Activated naive CD8-positive, alpha-beta T cell treated with anti-CD3 and anti-CD28 coated beads, Interleukin-2, amount 10 ng/mL, durations not matched to agents 7 days and 5 days (primary cell): Measurements from ENCODE around the gene UCK1. TPM values are rescaled to one million over a fixed set of nuclear protein-coding genes. Genes with fewer than 3 reads are reported as not detected.

Experiments
- ATAC-seq: fragments of 150-1000 bp; cut with Tn5 transposase; one replicate; pipeline ENCODE4 v1.10.0; 2021; ENCODE audit warnings: low read depth, moderate library complexity
- POLR2A ChIA-PET: fragments of 350-600 bp; sonication (Branson Sonifier 250); formaldehyde crosslinking; loops from one replicate; lab custom pipeline; 2021; ENCODE audit warnings: antibody characterized with exemption; lab: Charles Lee
- DNase-seq: peaks from one replicate; pipeline ENCODE4 v3.0.0; 2021
- H3K27ac Mint-ChIP-seq: one replicate; pipeline ENCODE4 v1.8.0; 2022; ENCODE audit warnings: mild to moderate bottlenecking, mixed read lengths
- H3K27me3 Mint-ChIP-seq: one replicate; pipeline ENCODE4 v1.8.0; 2022; ENCODE audit warnings: mild to moderate bottlenecking, moderate library complexity, mixed read lengths
- H3K36me3 Mint-ChIP-seq: one replicate; pipeline ENCODE4 v1.8.0; 2021; ENCODE audit warnings: mild to moderate bottlenecking, mixed read lengths
- H3K4me1 Mint-ChIP-seq: one replicate; pipeline ENCODE4 v1.8.0; 2021; ENCODE audit warnings: mixed read lengths
- H3K4me3 Mint-ChIP-seq: one replicate; pipeline ENCODE4 v1.8.0; 2022; ENCODE audit warnings: mild to moderate bottlenecking, moderate library complexity, mixed read lengths
- H3K9me3 Mint-ChIP-seq: one replicate; pipeline ENCODE4 v1.8.0; 2021; ENCODE audit warnings: mixed read lengths
- total RNA-seq, 2 experiments: library from RNA; stranded (reverse); gene quantifications; one replicate each; pipeline ENCODE4 v1.2.3, GENCODE V29; 2021

UCK1 gene
- total RNA-seq, 2 experiments from 2014 or later: 30.6 to 38.8 TPM

DNA sequence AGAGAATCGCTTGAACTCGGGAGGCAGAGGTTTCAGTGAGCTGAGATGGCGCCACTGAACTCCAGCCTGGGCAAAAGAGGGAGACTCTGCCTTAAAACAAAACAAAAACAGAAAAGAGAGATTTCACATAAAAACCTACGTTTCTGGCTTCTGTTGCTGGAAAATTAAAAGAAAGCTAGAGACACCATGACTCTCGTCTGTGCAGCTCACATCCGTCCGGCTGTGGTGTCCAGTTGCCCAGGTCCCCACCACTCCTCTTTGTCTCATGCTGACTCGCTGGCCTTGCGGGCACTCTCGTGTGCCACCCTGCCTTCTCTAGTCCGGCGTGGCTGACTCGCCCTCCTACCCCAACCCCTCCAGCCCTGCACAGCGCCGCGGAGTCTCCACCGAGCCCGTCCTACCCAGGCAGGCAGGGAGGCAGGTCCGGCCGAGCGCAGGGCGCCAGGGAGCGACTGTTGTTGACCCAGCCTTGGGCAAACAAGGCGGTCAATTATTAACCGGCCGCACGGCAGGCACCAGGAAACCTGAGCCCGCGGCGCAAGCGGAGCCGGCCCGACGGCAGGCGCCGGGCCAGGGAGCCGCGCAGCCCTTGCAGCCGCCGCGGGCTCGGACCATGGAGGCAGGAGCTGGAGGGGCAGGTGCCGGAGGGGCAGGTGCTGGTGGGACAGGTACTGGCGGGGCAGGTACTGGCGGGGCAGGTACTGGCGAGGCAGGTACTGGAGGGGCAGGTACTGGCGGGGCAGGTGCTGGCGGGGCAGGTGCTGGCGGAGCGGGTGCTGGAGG is 14.1 kb upstream of the UCK1 start, which contains the start of gene PRRT1B:
Gene PRRT1B (plus strand): TSS at position 521 of the 783 bp plus-strand sequence. CDS start 93 bp downstream, at position 614.
- Mint-ChIP-seq H3K9me3 (peaks cover 13% of the 10 kb centered on the region), H3K4me1 (peaks cover 7% of the 10 kb centered on the region), H3K27me3 (peaks cover 61% of the 10 kb centered on the region), H3K36me3 (peaks cover 13% of the 10 kb centered on the region), H3K27ac (no peak within 1 kb of the TSS), H3K4me3 (peak within 1 kb of the TSS; percentile 78)
- ATAC-seq (no peak), DNase-seq (no peak)
- POLR2A ChIA-PET: interaction anchor here (0.5 kb wide), 1 partner anchor 146 kb away, joined by 4 read pairs; no protein-coding TSS in a partner anchor

DNA sequence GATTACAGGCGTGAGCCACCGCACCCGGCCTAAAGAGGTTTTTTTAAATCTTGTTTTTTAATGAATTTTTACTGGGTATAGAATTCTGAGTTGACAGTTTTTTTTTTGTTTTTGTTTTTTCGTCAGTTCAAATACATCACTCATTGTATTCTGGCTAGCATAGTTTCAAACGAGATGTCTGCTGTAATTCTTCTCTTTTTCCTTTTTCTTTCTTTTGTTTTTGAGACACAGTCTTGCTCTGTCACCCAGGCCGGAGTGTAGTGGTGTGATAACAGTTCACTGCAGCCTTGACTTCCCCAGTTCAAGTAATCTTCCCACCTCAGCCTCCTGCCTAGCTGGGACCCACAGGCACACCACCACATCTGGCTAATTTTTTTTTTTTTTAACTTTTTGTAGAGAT is 12.1 kb upstream of the UCK1 start:
- ATAC-seq: no peak

DNA sequence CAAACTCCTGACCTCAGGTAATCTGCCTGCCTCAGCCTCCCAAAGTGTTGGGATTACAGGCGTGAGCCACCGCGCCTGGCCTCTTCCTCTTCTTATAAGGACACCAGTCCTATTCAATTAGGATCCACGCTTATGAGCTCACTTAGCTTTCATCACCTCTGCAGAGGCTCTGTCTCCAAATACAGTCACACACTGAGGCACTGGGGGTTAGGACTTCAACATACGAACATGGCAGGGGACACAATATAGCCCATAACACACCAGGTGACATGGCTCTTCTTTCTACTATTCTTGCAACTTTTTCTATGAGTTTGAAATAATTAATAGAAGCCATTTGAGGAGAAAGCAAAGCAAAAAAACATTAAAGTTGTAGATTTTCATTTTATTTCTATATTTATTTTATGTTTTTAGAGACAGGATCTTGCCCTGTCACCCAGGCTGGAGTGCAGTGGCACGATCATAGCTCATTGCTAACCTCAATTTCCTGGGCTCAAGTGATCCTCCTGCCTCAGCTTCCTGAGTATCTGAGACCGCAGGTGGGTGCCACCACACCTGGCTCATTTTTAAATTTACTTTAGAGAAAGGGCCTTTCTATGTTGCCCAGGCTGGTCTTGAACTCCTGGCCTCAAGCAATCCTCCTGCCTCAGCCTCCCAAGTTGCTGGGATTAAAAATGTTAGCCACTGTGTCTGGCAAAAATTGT is 8.3 kb upstream of the UCK1 start:
- DNase-seq (no peak), ATAC-seq (peak; percentile 63)
- H3K4me1 Mint-ChIP-seq: peaks cover 19% of the 10 kb centered on the region
- POLR2A ChIA-PET: interaction anchor here (0.7 to 1.3 kb wide), 4 partner anchors 8 to 272 kb away, joined by 3 to 10 read pairs (median 4); no protein-coding TSS in a partner anchor
- peaks cover 6% of the 10 kb centered on the region for H3K36me3 Mint-ChIP-seq
- H3K27me3 Mint-ChIP-seq: peaks cover 10% of the 10 kb centered on the region
- H3K9me3 Mint-ChIP-seq: peaks cover 11% of the 10 kb centered on the region
- peak overlapping the region; percentile 13 for H3K4me3 Mint-ChIP-seq
- H3K27ac Mint-ChIP-seq: peak overlapping the region; percentile 72

More for the DNA sequence above, 12.1 kb upstream of the UCK1 start:
- Mint-ChIP-seq H3K27me3 (peaks cover 41% of the 10 kb centered on the region), H3K4me1 (peaks cover 12% of the 10 kb centered on the region), H3K27ac (no peak overlapping the region), H3K4me3 (no peak overlapping the region), H3K36me3 (peaks cover 11% of the 10 kb centered on the region), H3K9me3 (peaks cover 13% of the 10 kb centered on the region)
- DNase-seq: no peak
- POLR2A ChIA-PET: interaction anchor here (0.6 kb wide), 1 partner anchor 18 kb away, joined by 4 read pairs; no protein-coding TSS in a partner anchor

DNA sequence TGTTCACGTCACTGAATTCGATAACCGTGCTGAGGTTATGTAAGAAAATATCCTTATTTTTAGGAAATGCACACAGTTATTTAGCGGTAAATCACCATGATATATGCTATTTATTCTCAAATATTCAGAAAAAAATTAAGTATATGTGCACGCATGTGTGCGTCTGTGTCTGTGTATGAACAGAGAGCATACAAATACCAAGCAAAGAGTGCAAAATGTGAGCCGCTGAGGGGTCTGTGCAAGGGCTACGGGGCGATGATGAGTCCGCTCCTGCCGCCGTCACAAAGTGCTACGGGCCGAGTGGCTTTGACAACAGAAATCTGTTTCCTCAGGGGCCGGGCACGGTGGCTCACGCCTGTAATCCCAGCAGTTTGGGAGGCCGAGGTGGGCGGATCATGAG is 6.9 kb upstream of the UCK1 start:
- POLR2A ChIA-PET: no interaction called here
- Mint-ChIP-seq H3K9me3 (peaks cover 4% of the 10 kb centered on the region), H3K4me1 (peaks cover 22% of the 10 kb centered on the region), H3K4me3 (no peak overlapping the region), H3K36me3 (peaks cover 1% of the 10 kb centered on the region), H3K27me3 (no peaks in the 10 kb centered on the region), H3K27ac (no peak overlapping the region)
- DNase-seq: no peak
- no peak for ATAC-seq

DNA sequence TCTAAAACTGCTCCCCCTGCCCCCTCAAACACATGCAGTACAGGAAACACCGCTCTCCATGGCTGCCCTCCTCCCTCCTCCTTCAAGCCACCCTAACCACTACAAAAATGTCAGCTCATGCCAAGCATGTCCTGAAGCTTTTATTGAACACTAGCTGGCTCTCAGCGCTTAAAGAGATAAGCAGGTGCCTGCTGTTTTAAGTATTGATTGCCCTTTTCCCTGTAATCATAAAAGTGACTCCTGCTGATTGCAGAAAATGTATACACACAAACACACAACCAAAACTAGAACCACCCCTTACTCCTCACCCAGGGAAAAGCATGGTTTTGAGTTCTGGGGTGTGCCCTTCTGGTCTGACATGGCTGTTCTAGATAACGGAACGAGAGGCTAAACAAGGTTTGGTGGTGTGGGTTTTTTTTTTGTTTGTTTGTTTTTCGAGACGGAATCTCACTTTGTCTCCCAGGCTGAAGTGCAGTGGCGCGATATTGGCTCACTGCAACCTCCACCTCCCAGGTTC is 3.7 kb upstream of the UCK1 start:
- peak; percentile 32 for ATAC-seq
- Mint-ChIP-seq H3K36me3 (no peaks in the 10 kb centered on the region), H3K9me3 (no peaks in the 10 kb centered on the region), H3K27ac (peak overlapping the region; percentile 70), H3K27me3 (no peaks in the 10 kb centered on the region), H3K4me1 (peaks cover 18% of the 10 kb centered on the region), H3K4me3 (peak overlapping the region; percentile 55)
- DNase-seq: no peak
- POLR2A ChIA-PET: interaction anchor here (0.6 to 1.5 kb wide), 4 partner anchors 12 to 195 kb away, joined by 4 to 7 read pairs (median 6); no protein-coding TSS in a partner anchor

DNA sequence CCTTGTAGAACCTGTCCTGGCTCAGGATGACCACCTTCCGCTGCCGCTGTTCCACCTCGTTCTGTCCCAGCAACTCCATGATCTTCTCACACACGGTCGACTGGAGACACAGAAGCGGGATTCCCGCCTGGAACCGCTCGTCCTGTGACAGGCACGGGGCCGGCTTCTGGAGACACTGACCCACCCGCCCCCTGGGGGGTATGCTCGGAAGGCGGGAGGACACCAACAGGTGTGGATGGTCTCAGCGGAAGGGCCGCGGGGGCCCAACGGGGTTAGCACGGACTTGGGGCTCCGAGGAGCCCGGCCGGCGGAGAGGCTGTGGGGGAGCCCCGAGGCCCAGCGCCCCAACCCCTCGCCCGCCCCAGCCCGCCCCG is 530 bp downstream of the UCK1 start:
- no peaks in the 10 kb centered on the region for H3K27me3 Mint-ChIP-seq
- no peaks in the 10 kb centered on the region for H3K9me3 Mint-ChIP-seq
- H3K4me3 Mint-ChIP-seq: peak overlapping the region; percentile 81
- peaks cover 16% of the 10 kb centered on the region for H3K4me1 Mint-ChIP-seq
- ATAC-seq (peak; percentile 24), DNase-seq (no peak)
- peak overlapping the region; percentile 76 for H3K27ac Mint-ChIP-seq
- H3K36me3 Mint-ChIP-seq: peaks cover 10% of the 10 kb centered on the region
- POLR2A ChIA-PET: interaction anchor here (1.4 kb wide), 1 partner anchor 55 kb away, joined by 6 read pairs; no protein-coding TSS in a partner anchor

DNA sequence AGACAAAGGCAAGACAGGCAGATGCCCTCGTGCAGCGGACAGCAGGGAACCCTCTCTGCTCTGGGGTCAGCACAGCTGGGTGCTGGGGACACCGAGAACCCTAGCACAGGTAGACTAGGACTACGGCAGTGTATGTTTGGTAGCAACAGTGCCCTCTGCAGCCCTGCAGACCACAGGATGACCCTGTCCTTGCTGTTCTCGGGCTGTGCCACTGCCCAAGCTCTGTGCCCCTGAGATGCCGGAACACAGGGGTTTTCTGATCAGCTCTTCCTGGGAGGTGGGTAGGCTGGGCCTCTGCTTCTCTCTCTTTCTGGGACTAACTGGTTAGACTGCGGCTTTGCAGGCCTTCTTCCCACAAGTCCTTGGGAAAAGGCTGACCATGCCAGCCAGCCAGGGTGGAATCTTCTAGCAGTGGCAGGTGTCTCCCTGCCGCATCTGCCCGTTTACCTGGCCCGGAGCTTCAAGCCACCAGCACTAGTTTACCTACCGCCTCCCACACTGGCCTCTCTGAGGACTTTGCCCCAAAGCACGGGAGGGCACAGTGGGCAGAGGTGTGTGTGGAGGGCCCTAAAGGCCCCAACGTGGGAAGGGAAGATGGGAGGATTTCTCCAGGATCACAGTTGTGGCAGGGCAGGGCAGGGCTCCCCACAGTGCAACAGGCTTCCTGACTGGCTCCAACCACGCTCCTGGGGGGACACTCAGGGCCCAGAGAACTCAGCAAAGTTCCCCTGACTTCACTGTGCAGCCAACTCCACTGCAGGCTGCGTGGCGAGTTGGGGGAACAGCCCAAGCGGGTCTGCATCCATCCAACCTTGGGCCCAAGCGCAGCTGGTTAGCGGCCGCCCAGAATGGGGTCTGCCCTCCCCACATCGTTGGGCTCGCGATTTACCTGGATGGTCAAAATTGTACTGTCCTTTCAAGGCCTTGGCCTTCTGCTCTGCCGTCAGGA is 1.2 kb downstream of the UCK1 start:
- Mint-ChIP-seq H3K27me3 (no peaks in the 10 kb centered on the region), H3K36me3 (peaks cover 10% of the 10 kb centered on the region), H3K9me3 (no peaks in the 10 kb centered on the region), H3K27ac (peak overlapping the region; percentile 76), H3K4me1 (peaks cover 13% of the 10 kb centered on the region), H3K4me3 (peak overlapping the region; percentile 81)
- no peak for ATAC-seq
- no peak for DNase-seq
- POLR2A ChIA-PET: no interaction called here

DNA sequence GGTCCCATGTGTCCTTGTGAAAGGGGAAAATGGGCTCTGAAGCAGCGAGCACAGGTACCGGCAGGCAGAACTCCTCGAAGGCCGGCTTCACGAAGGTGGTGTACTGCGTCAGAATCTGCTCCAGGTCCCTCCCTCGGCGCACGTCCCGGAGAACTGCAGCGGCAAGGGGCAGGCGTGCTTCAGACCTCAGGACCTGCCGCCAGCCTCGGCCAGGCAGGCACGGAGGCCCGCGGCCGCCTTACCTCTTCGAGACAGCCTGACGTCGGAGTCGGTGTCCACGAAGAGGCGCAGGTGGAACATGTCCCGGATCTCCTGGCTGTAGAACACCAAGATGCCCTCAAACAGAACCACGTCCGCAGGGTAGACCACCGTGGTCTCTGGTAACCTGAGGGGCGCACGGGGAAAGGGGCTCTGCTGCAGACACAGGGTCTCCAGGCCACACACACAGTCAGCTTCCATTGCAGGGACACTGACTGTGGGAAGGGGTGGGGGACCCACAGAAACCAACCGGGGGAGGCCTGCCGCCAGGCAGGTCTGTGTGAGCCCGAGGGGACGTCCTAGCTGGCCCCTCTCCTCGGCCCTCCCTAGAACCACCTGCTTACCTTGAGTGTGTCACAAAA is 2.1 kb downstream of the UCK1 start:
- no peak for DNase-seq
- no peak for ATAC-seq
- POLR2A ChIA-PET: no interaction called here
- no peaks in the 10 kb centered on the region for H3K27me3 Mint-ChIP-seq
- H3K4me3 Mint-ChIP-seq: peak overlapping the region; percentile 81
- H3K27ac Mint-ChIP-seq: no peak overlapping the region
- peaks cover 10% of the 10 kb centered on the region for H3K36me3 Mint-ChIP-seq
- H3K4me1 Mint-ChIP-seq: peaks cover 5% of the 10 kb centered on the region
- no peaks in the 10 kb centered on the region for H3K9me3 Mint-ChIP-seq

DNA sequence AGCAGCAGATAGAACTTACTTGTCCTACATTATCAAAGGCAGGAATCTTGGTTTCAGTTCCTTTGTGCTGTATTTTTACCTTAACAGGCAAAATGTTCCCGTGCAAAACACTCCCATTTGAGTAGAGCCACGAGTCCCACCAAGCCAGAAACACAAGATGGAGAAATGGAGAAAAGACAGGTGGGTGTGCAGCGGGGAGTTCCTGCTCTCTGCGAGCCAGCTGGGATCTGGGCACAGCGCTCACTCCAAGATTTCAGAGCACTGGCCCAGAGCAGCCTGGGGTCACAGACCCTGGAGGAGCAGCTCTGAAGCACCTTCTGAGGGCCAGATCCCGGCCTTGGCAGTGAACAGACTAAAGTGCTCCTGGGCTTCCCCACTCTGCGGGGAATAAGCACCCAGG is 2.9 kb downstream of the UCK1 start:
- no peak for ATAC-seq
- no peaks in the 10 kb centered on the region for H3K27me3 Mint-ChIP-seq
- peak overlapping the region; percentile 60 for H3K27ac Mint-ChIP-seq
- peaks cover 5% of the 10 kb centered on the region for H3K4me1 Mint-ChIP-seq
- POLR2A ChIA-PET: no interaction called here
- H3K36me3 Mint-ChIP-seq: peaks cover 10% of the 10 kb centered on the region
- DNase-seq: no peak
- no peaks in the 10 kb centered on the region for H3K9me3 Mint-ChIP-seq
- peak overlapping the region; percentile 16 for H3K4me3 Mint-ChIP-seq

DNA sequence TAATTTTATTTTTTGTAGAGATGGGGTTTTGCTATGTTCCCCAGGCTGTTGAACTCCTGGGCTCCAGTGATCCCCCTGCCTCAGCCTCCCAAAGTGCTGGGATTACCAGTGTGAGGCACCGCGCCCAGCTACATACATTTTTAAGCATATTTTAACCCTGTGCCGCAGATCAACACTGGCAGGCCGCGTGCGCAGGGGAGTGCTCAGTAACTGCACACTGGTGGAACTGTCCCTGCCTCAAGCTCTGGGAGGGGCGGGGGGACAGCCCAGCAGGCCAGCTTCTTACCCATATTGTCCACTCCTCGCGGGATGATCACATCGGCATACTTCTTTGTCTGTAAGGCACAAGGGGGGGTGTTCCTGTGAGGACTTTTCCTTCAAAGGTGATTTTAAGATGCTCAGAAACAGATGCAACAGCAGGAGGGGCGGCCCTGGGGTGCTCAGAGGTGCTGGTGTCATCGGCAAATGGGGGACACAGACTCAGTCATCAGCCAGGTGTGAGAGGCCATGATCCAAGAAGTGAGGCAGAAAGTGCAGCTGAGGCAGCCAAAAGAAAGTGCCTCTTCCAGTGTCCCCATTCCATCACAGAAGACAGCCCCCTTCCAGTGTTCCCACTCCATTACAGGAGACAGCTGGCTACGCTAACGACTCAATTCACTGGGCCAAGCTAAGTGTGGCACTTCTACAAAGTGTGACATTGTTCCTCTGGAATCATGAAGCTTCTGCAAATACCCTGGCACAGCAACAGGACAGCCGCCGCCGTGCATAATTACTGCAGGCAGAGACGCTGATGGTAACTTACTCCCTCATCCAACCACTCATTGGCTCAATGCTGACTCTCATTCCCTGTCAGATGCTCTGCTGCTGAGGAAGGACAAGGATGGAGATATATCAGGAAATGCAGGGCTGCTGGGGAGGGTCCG is 5.2 kb downstream of the UCK1 start:
- H3K9me3 Mint-ChIP-seq: no peaks in the 10 kb centered on the region
- DNase-seq: no peak
- H3K27me3 Mint-ChIP-seq: no peaks in the 10 kb centered on the region
- H3K4me3 Mint-ChIP-seq: no peak overlapping the region
- POLR2A ChIA-PET: no interaction called here
- ATAC-seq: no peak
- H3K27ac Mint-ChIP-seq: no peak overlapping the region
- H3K4me1 Mint-ChIP-seq: peaks cover 5% of the 10 kb centered on the region
- peaks cover 10% of the 10 kb centered on the region for H3K36me3 Mint-ChIP-seq

DNA sequence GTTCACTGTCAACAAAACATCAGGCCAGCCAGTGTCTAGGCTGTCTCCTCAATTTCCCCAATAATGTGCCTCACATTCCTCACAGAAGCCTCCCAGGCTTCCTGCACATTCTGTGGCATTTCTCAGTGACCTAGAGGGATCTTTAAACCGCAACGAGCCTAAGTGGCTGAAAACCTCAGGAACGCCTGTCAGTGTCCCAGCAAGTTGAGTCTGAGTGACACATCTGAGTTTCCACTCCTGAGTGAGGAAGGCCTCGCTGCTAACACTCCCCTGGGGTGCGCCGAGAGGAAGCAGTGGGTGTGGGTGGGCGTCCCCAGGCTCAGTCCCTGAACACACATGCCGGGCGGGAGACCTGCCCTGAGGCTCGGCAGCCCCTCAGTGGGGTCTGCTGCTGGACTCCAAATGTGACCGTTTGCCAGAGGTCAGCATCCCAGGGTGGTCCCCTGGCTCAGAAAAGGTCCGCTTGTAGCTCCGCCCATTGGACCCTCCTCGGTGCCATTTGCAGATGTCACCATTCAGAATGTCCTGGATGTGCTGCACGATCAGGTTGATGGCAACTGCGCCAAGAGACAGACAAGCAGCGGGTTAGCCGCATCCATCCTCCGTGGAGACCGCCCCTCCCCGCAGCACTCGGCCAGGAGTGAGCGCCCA is 6.3 kb downstream of the UCK1 start:
- ATAC-seq (no peak), DNase-seq (no peak)
- Mint-ChIP-seq H3K4me3 (no peak overlapping the region), H3K27ac (no peak overlapping the region), H3K27me3 (no peaks in the 10 kb centered on the region), H3K9me3 (no peaks in the 10 kb centered on the region), H3K36me3 (peaks cover 10% of the 10 kb centered on the region), H3K4me1 (peaks cover 2% of the 10 kb centered on the region)
- POLR2A ChIA-PET: no interaction called here
